Neural progenitor cell (in vitro differentiated cells): ENCODE data around the gene KANTR. TPM values are rescaled to one million over a fixed set of nuclear protein-coding genes. Genes with fewer than 3 reads are reported as not detected.
A peak's percentile ranks its signal among the peaks of the same experiment; 100 is the strongest.

Experiments
- DNase-seq: peaks from one replicate; pipeline ENCODE4 v3.0.0-alpha.2; 2016; ENCODE audit warnings: low spot score
- H2AFZ ChIP-seq: fragments of 200-600 bp; sonication (generic); replicated peaks from 2 replicates; pipeline ENCODE4 v1.6.1; 2016; ENCODE audit warnings: antibody characterized with exemption
- H3F3A ChIP-seq: fragments of 200-600 bp; sonication (generic); 2 replicates; pipeline ENCODE4 v1.6.1; 2016; ENCODE audit warnings: antibody characterized with exemption, low read depth
- H3K27ac ChIP-seq: fragments of 200-600 bp; sonication (generic); 2 replicates; pipeline ENCODE4 v1.5.1; 2016; ENCODE audit warnings: mild to moderate bottlenecking
- H3K27me3 ChIP-seq: fragments of 200-600 bp; sonication (generic); 2 replicates; pipeline ENCODE4 v1.6.1; 2016; ENCODE audit warnings: mild to moderate bottlenecking, moderate library complexity
- H3K36me3 ChIP-seq: fragments of 200-600 bp; sonication (generic); 2 replicates; pipeline ENCODE4 v1.5.1; 2016
- H3K4me1 ChIP-seq: fragments of 200-600 bp; sonication (generic); 2 replicates; pipeline ENCODE4 v1.6.1; 2016; ENCODE audit warnings: mixed run types
- H3K4me2 ChIP-seq: fragments of 200-600 bp; sonication (generic); 2 replicates; pipeline ENCODE4 v1.6.1; 2016
- H3K4me3 ChIP-seq: fragments of 200-600 bp; sonication (generic); 2 replicates; pipeline ENCODE4 v1.5.1; 2016
- H3K79me2 ChIP-seq: fragments of 200-600 bp; sonication (generic); 2 replicates; pipeline ENCODE4 v1.6.1; 2016; ENCODE audit warnings: low read depth
- H3K9ac ChIP-seq: fragments of 200-600 bp; sonication (generic); 2 replicates; pipeline ENCODE4 v1.6.1; 2016
- H3K9me3 ChIP-seq: fragments of 200-600 bp; sonication (generic); 2 replicates; pipeline ENCODE4 v1.5.1; 2016; ENCODE audit warnings: low read depth
- H4K20me1 ChIP-seq: fragments of 200-600 bp; sonication (generic); 2 replicates; pipeline ENCODE4 v1.6.1; 2016; ENCODE audit warnings: low read depth
- H3K27ac Mint-ChIP-seq: 3 replicates; pipeline ENCODE4 v1.8.0; 2021; ENCODE audit warnings: mixed read lengths
- H3K27me3 Mint-ChIP-seq: 2 replicates; pipeline ENCODE4 v1.8.0; 2022; ENCODE audit warnings: low read depth, mild to moderate bottlenecking, inconsistent platforms, moderate library complexity, mixed read lengths; ENCODE audit not compliant: insufficient read depth
- H3K36me3 Mint-ChIP-seq: 3 replicates; pipeline ENCODE4 v1.8.0; 2021; ENCODE audit warnings: mixed read lengths
- H3K4me1 Mint-ChIP-seq: 3 replicates; pipeline ENCODE4 v1.8.0; 2021; ENCODE audit warnings: mixed read lengths
- H3K4me3 Mint-ChIP-seq: 3 replicates; pipeline ENCODE4 v1.8.0; 2021; ENCODE audit warnings: mild to moderate bottlenecking, moderate library complexity, mixed read lengths
- H3K9me3 Mint-ChIP-seq: 3 replicates; pipeline ENCODE4 v1.8.0; 2020; ENCODE audit warnings: mixed read lengths
- CTCF ChIP-seq: fragments of 200-600 bp; sonication (generic); IDR thresholded peaks from 2 replicates; pipeline ENCODE4 v1.5.1; 2017; ENCODE audit warnings: antibody characterized with exemption, mild to moderate bottlenecking
- EZH2 ChIP-seq: fragments of 200-600 bp; sonication (generic); IDR thresholded peaks from 2 replicates; pipeline ENCODE4 v1.6.1; 2017; ENCODE audit warnings: antibody characterized with exemption, mild to moderate bottlenecking, moderate library complexity
- EZH2phosphoT487 ChIP-seq: fragments of 200-600 bp; sonication (generic); IDR thresholded peaks from 2 replicates; pipeline ENCODE4 v1.6.1; 2017; ENCODE audit warnings: antibody characterized with exemption
- total RNA-seq: library from RNA; depleted of rRNA; stranded (reverse); fragments of >200 nt; gene quantifications from 2 replicates; pipeline ENCODE4 v1.2.3, GENCODE V29; 2015; ENCODE audit warnings: low replicate concordance

Gene KANTR
- total RNA-seq, 1 donor from 2014 or later: 30.9 TPM

GRCh38 chrX:53089925-53090324, 4.0 kb upstream of the KANTR start:
- Histone ChIP-seq H4K20me1 (peaks cover 7% of the 10 kb centered on the region), H3K27ac (no peak overlapping the region), H3K9ac (no peak overlapping the region), H3K27me3 (no peaks in the 10 kb centered on the region), H3K9me3 (no peaks in the 10 kb centered on the region), H3K4me2 (no peak overlapping the region), H3K36me3 (peaks cover 3% of the 10 kb centered on the region), H3K4me3 (no peak overlapping the region), H3F3A (peaks cover 23% of the 10 kb centered on the region), H3K79me2 (peaks cover 5% of the 10 kb centered on the region), H3K4me1 (no peaks in the 10 kb centered on the region), H2AFZ (no peak overlapping the region)
- Mint-ChIP-seq H3K9me3 (peaks cover 4% of the 10 kb centered on the region), H3K4me3 (no peak overlapping the region), H3K27ac (no peak overlapping the region), H3K27me3 (peaks cover 2% of the 10 kb centered on the region), H3K36me3 (peaks cover 7% of the 10 kb centered on the region), H3K4me1 (peaks cover 8% of the 10 kb centered on the region)
- DNase-seq: no peak
- TF ChIP-seq CTCF: no peak
- no peak for TF ChIP-seq EZH2
- TF ChIP-seq EZH2phosphoT487: no peak

GRCh38 chrX:53091354-53091753, 2.6 kb upstream of the KANTR start:
- Mint-ChIP-seq H3K9me3 (peaks cover 6% of the 10 kb centered on the region), H3K27ac (no peak overlapping the region), H3K4me1 (peaks cover 8% of the 10 kb centered on the region), H3K4me3 (no peak overlapping the region), H3K36me3 (no peaks in the 10 kb centered on the region), H3K27me3 (peaks cover 2% of the 10 kb centered on the region)
- Histone ChIP-seq H3K4me3 (no peak overlapping the region), H2AFZ (no peak overlapping the region), H3K27ac (no peak overlapping the region), H3K4me2 (no peak overlapping the region), H3K9ac (no peak overlapping the region), H3K27me3 (no peaks in the 10 kb centered on the region), H3K4me1 (no peaks in the 10 kb centered on the region), H3K9me3 (no peaks in the 10 kb centered on the region), H3F3A (peaks cover 23% of the 10 kb centered on the region), H4K20me1 (no peaks in the 10 kb centered on the region), H3K79me2 (peaks cover 19% of the 10 kb centered on the region), H3K36me3 (no peaks in the 10 kb centered on the region)
- no peak for DNase-seq
- TF ChIP-seq EZH2phosphoT487 (no peak), EZH2 (no peak), CTCF (no peak)

- Histone ChIP-seq H3K79me2 (peaks cover 19% of the 10 kb centered on the region), H4K20me1 (no peaks in the 10 kb centered on the region), H3K27me3 (no peaks in the 10 kb centered on the region), H3K36me3 (no peaks in the 10 kb centered on the region), H3K4me3 (peak overlapping the region; percentile 66), H3K4me1 (no peaks in the 10 kb centered on the region), H3K4me2 (peak overlapping the region; percentile 68), H3F3A (peaks cover 7% of the 10 kb centered on the region), H3K27ac (no peak overlapping the region), H2AFZ (peak overlapping the region; percentile 64), H3K9me3 (no peaks in the 10 kb centered on the region), H3K9ac (no peak overlapping the region)
- Mint-ChIP-seq H3K4me1 (peaks cover 4% of the 10 kb centered on the region), H3K36me3 (no peaks in the 10 kb centered on the region), H3K4me3 (peak overlapping the region; percentile 92), H3K27me3 (peaks cover 2% of the 10 kb centered on the region), H3K27ac (no peak overlapping the region), H3K9me3 (peaks cover 3% of the 10 kb centered on the region)
- DNase-seq: peak; percentile 88
- TF ChIP-seq EZH2phosphoT487 (no peak), CTCF (peak; percentile 66), EZH2 (no peak)
These were observed 726 bp upstream of the KANTR start for GRCh38 chrX:53093177-53093655.
